ENCODE data around the gene PASD1.
"Not testable (repeated sequence)": the region's sequence is repeated elsewhere in the genome, so short reads cannot be mapped to it uniquely, and the experiment has no call there.

The PASD1 gene

DNA sequence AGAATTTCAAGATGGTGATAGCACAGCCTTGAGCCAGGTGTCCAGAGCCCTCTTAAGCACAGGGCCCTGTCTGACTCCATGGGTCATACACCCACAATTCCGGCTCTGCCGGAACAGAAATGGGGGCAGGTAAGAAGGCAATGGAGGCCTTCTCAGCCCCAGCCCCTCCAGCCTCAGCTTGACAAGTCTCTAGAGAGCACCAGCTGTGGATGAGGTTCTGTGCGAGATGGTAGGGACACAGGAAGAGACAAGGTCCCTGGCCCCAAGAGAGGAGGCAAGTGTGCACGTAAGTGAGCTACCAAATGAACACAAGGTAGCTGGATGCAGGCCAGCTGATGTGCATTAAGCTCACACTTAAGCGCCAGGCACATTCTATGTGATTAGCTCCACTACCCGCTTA is 129.3 kb downstream of the PASD1 start:
- ATAC-seq (ENCODE audit: low read depth), result no peak
- Histone ChIP-seq H3K9me3 (ENCODE audit: severe bottlenecking) (no peaks in the 10 kb centered on the region), H3K27me3 (ENCODE audit: insufficient read depth, poor library complexity, severe bottlenecking) (no peaks in the 10 kb centered on the region), H3K36me3 (ENCODE audit: low read depth) (no peaks in the 10 kb centered on the region), H3K27ac (ENCODE audit: poor library complexity, severe bottlenecking) (no peak overlapping the region), H3K4me3 (ENCODE audit: severe bottlenecking) (no peak overlapping the region), H3K4me1 (ENCODE audit: insufficient read depth, poor library complexity, severe bottlenecking) (no peaks in the 10 kb centered on the region)
- no peak for TF ChIP-seq CTCF (IDR thresholded peaks at IDR 0.05; ENCODE audit: poor library complexity, severe bottlenecking)
- no peak for DNase-seq (ENCODE audit: low spot score)

GRCh38 chrX:151694121-151694520 is 130.6 kb downstream of the PASD1 start:
- TF ChIP-seq CTCF (IDR thresholded peaks at IDR 0.05; ENCODE audit: poor library complexity, severe bottlenecking), result no peak
- DNase-seq (ENCODE audit: low spot score), result no peak
- Histone ChIP-seq H3K9me3 (ENCODE audit: severe bottlenecking) (no peaks in the 10 kb centered on the region), H3K4me3 (ENCODE audit: severe bottlenecking) (no peak overlapping the region), H3K4me1 (ENCODE audit: insufficient read depth, poor library complexity, severe bottlenecking) (no peaks in the 10 kb centered on the region), H3K36me3 (ENCODE audit: low read depth) (no peaks in the 10 kb centered on the region), H3K27ac (ENCODE audit: poor library complexity, severe bottlenecking) (no peak overlapping the region), H3K27me3 (ENCODE audit: insufficient read depth, poor library complexity, severe bottlenecking) (no peaks in the 10 kb centered on the region)
- ATAC-seq (ENCODE audit: low read depth), result no peak

- no peak for TF ChIP-seq CTCF (IDR thresholded peaks at IDR 0.05; ENCODE audit: poor library complexity, severe bottlenecking)
- H3K4me3 ChIP-seq (ENCODE audit: severe bottlenecking), result no peak within 1 kb of the TSS
- no peaks in the 10 kb centered on the region for H3K9me3 ChIP-seq (ENCODE audit: severe bottlenecking)
- no peak within 1 kb of the TSS for H3K27ac ChIP-seq (ENCODE audit: poor library complexity, severe bottlenecking)
- H3K4me1 ChIP-seq (ENCODE audit: insufficient read depth, poor library complexity, severe bottlenecking), result no peaks in the 10 kb centered on the region
- no peaks in the 10 kb centered on the region for H3K27me3 ChIP-seq (ENCODE audit: insufficient read depth, poor library complexity, severe bottlenecking)
- ATAC-seq (ENCODE audit: low read depth) (no peak), DNase-seq (ENCODE audit: low spot score) (no peak)
- no peaks in the 10 kb centered on the region for H3K36me3 ChIP-seq (ENCODE audit: low read depth)
Observed at GRCh38 chrX:151694661-151695582, 131.4 kb downstream of the PASD1 start, which contains the start of gene PRRG3. Gene PRRG3, plus strand, starts transcription at chrX:151695458. Its CDS starts 3,357 bp downstream, at chrX:151698815.

DNA sequence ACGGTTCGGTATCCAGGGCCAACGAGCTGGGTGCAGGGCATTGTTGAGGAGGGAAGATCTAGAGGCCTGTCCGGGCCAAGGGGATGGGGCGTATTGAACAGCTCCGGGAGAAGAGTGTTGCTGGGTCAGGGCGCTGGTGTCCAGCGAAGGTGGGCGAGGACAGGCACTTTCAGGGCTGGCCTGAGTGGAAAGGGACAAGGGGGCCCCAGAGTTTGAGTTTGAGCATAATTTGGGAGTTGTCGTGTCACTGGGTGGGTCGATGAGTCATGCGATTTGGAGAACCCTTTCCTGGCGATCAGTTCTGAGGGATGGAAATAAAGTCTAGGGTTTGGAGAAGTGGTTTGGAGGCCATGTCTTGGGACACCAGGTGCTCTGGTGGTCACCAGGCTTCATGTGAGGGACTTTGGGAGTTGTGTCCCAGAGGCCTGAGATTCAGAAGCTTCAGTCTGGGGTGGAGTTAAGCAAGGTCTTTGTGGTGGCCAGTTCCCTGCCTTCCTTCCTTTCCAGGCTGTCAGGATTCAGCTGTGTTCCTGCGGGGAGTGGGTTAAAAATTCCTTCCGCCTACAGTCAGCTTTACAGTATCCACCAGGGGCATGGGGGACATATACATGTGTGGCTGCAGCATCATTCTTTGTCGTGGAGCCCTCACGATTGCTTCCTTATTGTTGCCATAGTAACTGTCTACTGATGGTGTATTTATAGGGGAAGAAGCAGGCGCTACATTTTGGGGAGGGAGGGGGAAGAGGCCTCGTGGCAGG is 132.3 kb downstream of the PASD1 start:
- ATAC-seq (ENCODE audit: low read depth) (no peak), DNase-seq (ENCODE audit: low spot score) (no peak)
- TF ChIP-seq CTCF (IDR thresholded peaks at IDR 0.05; ENCODE audit: poor library complexity, severe bottlenecking), result no peak
- Histone ChIP-seq H3K27me3 (ENCODE audit: insufficient read depth, poor library complexity, severe bottlenecking) (no peaks in the 10 kb centered on the region), H3K36me3 (ENCODE audit: low read depth) (no peaks in the 10 kb centered on the region), H3K9me3 (ENCODE audit: severe bottlenecking) (no peaks in the 10 kb centered on the region), H3K4me1 (ENCODE audit: insufficient read depth, poor library complexity, severe bottlenecking) (no peaks in the 10 kb centered on the region), H3K27ac (ENCODE audit: poor library complexity, severe bottlenecking) (no peak overlapping the region), H3K4me3 (ENCODE audit: severe bottlenecking) (no peak overlapping the region)

DNA sequence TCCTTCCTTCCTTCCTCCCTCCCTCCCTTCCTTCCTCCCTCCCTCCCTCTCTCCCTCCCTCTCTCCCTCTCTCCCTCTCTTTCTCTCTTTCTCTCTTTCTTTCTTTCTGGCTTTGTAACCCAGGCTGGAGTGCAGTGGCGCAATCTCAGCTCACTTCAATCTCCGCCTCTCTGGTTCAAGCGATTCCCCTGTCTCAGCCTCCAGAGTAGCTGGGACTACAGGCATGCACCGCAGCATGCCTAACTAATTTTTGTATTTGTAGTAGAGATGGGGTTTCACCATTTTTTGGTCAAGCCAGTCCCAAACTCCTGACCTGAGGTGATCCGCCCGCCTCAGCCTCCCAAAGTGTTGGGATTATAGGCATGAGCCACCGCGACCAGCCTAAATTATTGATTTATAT is 133.6 kb downstream of the PASD1 start:
- not testable (repeated sequence) for H3K4me1 ChIP-seq (ENCODE audit: insufficient read depth, poor library complexity, severe bottlenecking); H3K9me3 ChIP-seq (ENCODE audit: severe bottlenecking); H3K27me3 ChIP-seq (ENCODE audit: insufficient read depth, poor library complexity, severe bottlenecking); H3K27ac ChIP-seq (ENCODE audit: poor library complexity, severe bottlenecking); H3K4me3 ChIP-seq (ENCODE audit: severe bottlenecking); H3K36me3 ChIP-seq (ENCODE audit: low read depth); DNase-seq (ENCODE audit: low spot score); ATAC-seq (ENCODE audit: low read depth)
